GM18907 (cell line): ENCODE measurements around the gene POU2AF2.

Source experiments
- ATAC-seq: cut with Tn5 transposase; IDR thresholded peaks from one replicate; pipeline ENCODE4 v1.9.1; 2021; ENCODE audit warnings: mild to moderate bottlenecking, moderate library complexity; ENCODE audit not compliant: unreplicated experiment

The POU2AF2 gene

GRCh38 chr11:111327908-111328624, 82.5 kb downstream of the POU2AF2 start:
- ATAC-seq, result no peak

GRCh38 chr11:111329306-111330204, 84.0 kb downstream of the POU2AF2 start:
- no peak for ATAC-seq

- no peak for ATAC-seq
Observed at GRCh38 chr11:111330234-111330893, 84.8 kb downstream of the POU2AF2 start.

GRCh38 chr11:111331711-111332479, 86.4 kb downstream of the POU2AF2 start:
- ATAC-seq, result no peak

- no peak for ATAC-seq
Observed at GRCh38 chr11:111334532-111335502, 89.3 kb downstream of the POU2AF2 start.

- ATAC-seq, result no peak
Observed at GRCh38 chr11:111335549-111335948, 90.0 kb downstream of the POU2AF2 start.
